Stimulated activated CD4-positive, alpha-beta T cell treated with anti-CD3 and anti-CD28 coated beads, TNF-alpha, amount 100 ng/mL, for 1 hour (primary cell): ENCODE data around the gene ETV1.

Experiments
- DNase-seq, 3 donors: peaks; one replicate each; pipeline ENCODE4 v3.0.0-alpha.2; 2020; ENCODE audit warnings: low read depth in 3 of 3, low spot score in 1 of 3

ETV1 gene

GRCh38 chr7:13882051-13882450, 107.4 kb downstream of the ETV1 start:
- DNase-seq = no peak

GRCh38 chr7:13880789-13881188, 108.7 kb downstream of the ETV1 start:
- DNase-seq = no peak

GRCh38 chr7:13879994-13880686, 109.3 kb downstream of the ETV1 start:
- no peak for DNase-seq

- no peak for DNase-seq
Observed at GRCh38 chr7:13879143-13879542, 110.3 kb downstream of the ETV1 start.

- no peak for DNase-seq
Observed at GRCh38 chr7:13878154-13878553, 111.3 kb downstream of the ETV1 start.

GRCh38 chr7:13875496-13876074, 113.9 kb downstream of the ETV1 start:
- DNase-seq = no peak

GRCh38 chr7:13874783-13875182, 114.7 kb downstream of the ETV1 start:
- DNase-seq = no peak

GRCh38 chr7:13872709-13873108, 116.8 kb downstream of the ETV1 start:
- DNase-seq = no peak

- no peak for DNase-seq
Observed at GRCh38 chr7:13871008-13871407, 118.5 kb downstream of the ETV1 start.

GRCh38 chr7:13860734-13861133, 128.7 kb downstream of the ETV1 start:
- no peak for DNase-seq

- no peak for DNase-seq
Observed at GRCh38 chr7:13856012-13856411, 133.5 kb downstream of the ETV1 start.

GRCh38 chr7:13852281-13852968, 137.0 kb downstream of the ETV1 start:
- no peak for DNase-seq

GRCh38 chr7:13851736-13852135, 137.7 kb downstream of the ETV1 start:
- no peak for DNase-seq

GRCh38 chr7:13850185-13850752, 139.2 kb downstream of the ETV1 start:
- peak in 2 of 3 donors; percentile 17 to 22 for DNase-seq

GRCh38 chr7:13849163-13849892, 140.1 kb downstream of the ETV1 start:
- DNase-seq = no peak

GRCh38 chr7:13848681-13849131, 140.8 kb downstream of the ETV1 start:
- no peak for DNase-seq

- no peak for DNase-seq
Observed at GRCh38 chr7:13846386-13846785, 143.1 kb downstream of the ETV1 start.

- no peak for DNase-seq
Observed at GRCh38 chr7:13845601-13846000, 143.9 kb downstream of the ETV1 start.

GRCh38 chr7:13844954-13845353, 144.5 kb downstream of the ETV1 start:
- no peak for DNase-seq

- no peak for DNase-seq
Observed at GRCh38 chr7:13841284-13841683, 148.2 kb downstream of the ETV1 start.
